K562 (cell line): ENCODE data around the gene ALCAM. TPM values are rescaled to one million over a fixed set of nuclear protein-coding genes. Genes with fewer than 3 reads are reported as not detected.

ENCODE experiments used
- ATAC-seq: fragments of 200-7000 bp; cut with Tn5 transposase; 3 replicates; pipeline ENCODE4 v1.9.1; 2020; ENCODE audit warnings: moderate library complexity
- BruUV-seq: library from RNA; stranded (reverse); fragments of 400-500 nt; replicated peaks from 2 replicates; lab custom pipeline; 2021; lab: Mats Ljungman, UMichigan
- CTCF ChIA-PET: fragments of 300-600 bp; formaldehyde crosslinking; extraction: SDS; loops from one replicate; lab custom pipeline; 2021; ENCODE audit warnings: low intra/inter-chr PET ratio; lab: Yijun Ruan, JAX
- POLR2A ChIA-PET: fragments of 300-600, 350-650 bp; sonication (Branson Sonifier 250); formaldehyde crosslinking; extraction: SDS; loops from one replicate; lab custom pipeline; 2021; ENCODE audit warnings: antibody characterized with exemption, inconsistent platforms; lab: Yijun Ruan, JAX
- DNase-seq, 4 experiments: peaks; one replicate each; pipeline versions ENCODE4 v3.0.0 to v3.0.0-alpha.2; 2011 to 2018; ENCODE audit warnings: low spot score in 3 of 4, mixed read lengths in 3 of 4; ENCODE audit errors: extremely low read depth in 1 of 4
- FAIRE-seq: peaks from 2 replicates; lab custom pipeline; 2011; peaks lifted over from hg19 to GRCh38; lab: Jason Lieb, UNC
- H2AFZ ChIP-seq: 2 replicates; pipeline ENCODE4 v1.6.0; 2011; ENCODE audit warnings: low read depth, low read length, control low read depth, inconsistent platforms
- H3K27ac ChIP-seq: fragments of 200-600 bp; 3 replicates; pipeline ENCODE4 v1.8.0; 2011; ENCODE audit warnings: low read depth, mild to moderate bottlenecking, control low read depth, inconsistent platforms, low read length, moderate library complexity, mixed read lengths; ENCODE audit errors: extremely low read depth
- H3K27me3 ChIP-seq, 2 experiments: fragments of 300-600 bp in 1 of 2; 2 replicates in 1 of 2; 3 replicates in 1 of 2; pipeline versions ENCODE4 v1.6.0 to v1.8.0; 2011; ENCODE audit warnings: inconsistent platforms in 2 of 2, low read length in 2 of 2, mild to moderate bottlenecking in 1 of 2, mixed read lengths in 1 of 2, moderate library complexity in 1 of 2; ENCODE audit not compliant: control insufficient read depth in 2 of 2, insufficient read depth in 2 of 2
- H3K36me3 ChIP-seq: fragments of 300-600 bp; 3 replicates; pipeline ENCODE4 v1.8.0; 2011; ENCODE audit warnings: mild to moderate bottlenecking, low read length, inconsistent platforms; ENCODE audit not compliant: control insufficient read depth, insufficient read depth
- H3K4me1 ChIP-seq, 2 experiments: fragments of 200-600 bp in 1 of 2; replicated peaks in 1 of 2; 2 replicates in 1 of 2; 3 replicates in 1 of 2; pipeline versions ENCODE4 v1.5.1 to v1.8.0; 2011; ENCODE audit warnings: inconsistent platforms in 2 of 2, low read length in 2 of 2, mild to moderate bottlenecking in 1 of 2, mixed read lengths in 1 of 2, moderate library complexity in 1 of 2; ENCODE audit not compliant: control insufficient read depth in 2 of 2, insufficient read depth in 2 of 2
- H3K4me2 ChIP-seq: 2 replicates; pipeline ENCODE4 v1.6.1; 2011; ENCODE audit warnings: low read length, control low read depth, inconsistent platforms, mixed read lengths; ENCODE audit not compliant: insufficient read depth
- H3K4me3 ChIP-seq: fragments of 200-600 bp; sonication (generic), shearing (Covaris generic); 2 replicates; pipeline ENCODE4 v1.5.1; 2016; ENCODE audit warnings: control low read depth, inconsistent platforms
- H3K79me2 ChIP-seq: fragments of 200-600 bp; 3 replicates; pipeline ENCODE4 v1.8.0; 2011; ENCODE audit warnings: low read length, inconsistent platforms; ENCODE audit not compliant: control insufficient read depth, insufficient read depth
- H3K9ac ChIP-seq, 2 experiments: 2 replicates each; pipeline versions ENCODE4 v1.6.0 to v1.6.1; 2011; ENCODE audit warnings: low read depth in 2 of 2, low read length in 2 of 2, control low read depth in 1 of 2, inconsistent platforms in 1 of 2, mild to moderate bottlenecking in 1 of 2, mixed read lengths in 1 of 2; ENCODE audit not compliant: insufficient read depth in 1 of 2
- H3K9me1 ChIP-seq: one replicate; pipeline ENCODE4 v1.6.0; 2011; ENCODE audit warnings: inconsistent platforms, mild to moderate bottlenecking, low read length, moderate library complexity; ENCODE audit not compliant: control insufficient read depth, insufficient read depth
- H3K9me3 ChIP-seq: replicated peaks from 2 replicates; pipeline ENCODE4 v1.5.1; 2011; ENCODE audit warnings: low read depth, low read length, inconsistent platforms; ENCODE audit not compliant: control insufficient read depth, insufficient read depth
- H4K20me1 ChIP-seq: replicated peaks from 2 replicates; pipeline ENCODE4 v1.6.1; 2011; ENCODE audit warnings: low read length, inconsistent platforms, mixed read lengths; ENCODE audit not compliant: control insufficient read depth, insufficient read depth
- CHAMP1 ChIP-seq: fragments of 450-650 bp; IDR thresholded peaks from 2 replicates; pipeline ENCODE4 v1.6.1; 2016; ENCODE audit warnings: mild to moderate bottlenecking
- CTCFL ChIP-seq: IDR thresholded peaks from 2 replicates; pipeline ENCODE4 v1.6.1; 2011; ENCODE audit warnings: borderline replicate concordance, low read depth, mild to moderate bottlenecking, moderate library complexity, low read length; ENCODE audit not compliant: insufficient read depth, poor library complexity, severe bottlenecking
- FOXK2 ChIP-seq, 2 experiments: fragments of 450-650 bp; IDR thresholded peaks in 1 of 2; conservative IDR thresholded peaks in 1 of 2; 2 replicates each; pipeline ENCODE4 v1.6.1; 2016; ENCODE audit warnings: low read depth in 2 of 2, mild to moderate bottlenecking in 1 of 2
- GTF2B ChIP-seq: IDR thresholded peaks from 2 replicates; pipeline ENCODE4 v1.6.1; 2011; ENCODE audit not compliant: insufficient read length; ENCODE audit errors: extremely low read depth
- KDM1A ChIP-seq, 2 experiments: fragments of 450-650 bp; IDR thresholded peaks; 2 replicates each; pipeline ENCODE4 v1.6.1; 2016; ENCODE audit warnings: mild to moderate bottlenecking in 2 of 2
- KLF6 ChIP-seq: fragments of 250-450 bp; sonication (Bioruptor Pico); IDR thresholded peaks from 2 replicates; pipeline ENCODE4 v1.4.0; 2020; ENCODE audit warnings: mild to moderate bottlenecking, moderate library complexity, borderline replicate concordance
- MEIS2 ChIP-seq: fragments of 450-650 bp; IDR thresholded peaks from 2 replicates; pipeline ENCODE4 v1.6.1; 2014; ENCODE audit warnings: mild to moderate bottlenecking; ENCODE audit not compliant: partially characterized antibody
- MYC ChIP-seq, 2 experiments: fragments of 250-450 bp in 1 of 2; sonication (Bioruptor Pico) in 1 of 2; IDR thresholded peaks; 2 replicates each; pipeline versions ENCODE4 v1.5.1 to v1.6.1; 2012 to 2021; ENCODE audit warnings: low read depth in 2 of 2, borderline replicate concordance in 1 of 2, improper control_type of control experiment in 1 of 2, low read length in 1 of 2, mild to moderate bottlenecking in 1 of 2, moderate library complexity in 1 of 2
- SMAD1 ChIP-seq: fragments of 150-350 bp; IDR thresholded peaks from 2 replicates; pipeline ENCODE4 v1.6.1; 2014; ENCODE audit warnings: low read length, low read depth; ENCODE audit not compliant: partially characterized antibody
- U2AF2 ChIP-seq: fragments of 200-400 bp; formaldehyde crosslinking; optimal IDR thresholded peaks from 2 replicates; pipeline ENCODE3; 2017; ENCODE audit warnings: low read depth, mild to moderate bottlenecking, low read length
- ZNF165 ChIP-seq: fragments of 250-450 bp; sonication (Bioruptor Pico); IDR thresholded peaks from 2 replicates; pipeline ENCODE4 v1.4.0; 2020; ENCODE audit warnings: borderline replicate concordance
- ZNF174 ChIP-seq: fragments of 250-450 bp; sonication (Bioruptor Pico); IDR thresholded peaks from 2 replicates; pipeline ENCODE4 v1.4.0; 2020; ENCODE audit warnings: mild to moderate bottlenecking
- ZNF41 ChIP-seq: fragments of 250-450 bp; sonication (Bioruptor Pico); conservative IDR thresholded peaks from 2 replicates; pipeline ENCODE4 v1.4.0; 2020; ENCODE audit warnings: mild to moderate bottlenecking
- ZNF766 ChIP-seq: fragments of 200-800 bp; sonication (Bioruptor generic); conservative IDR thresholded peaks from 2 replicates; pipeline ENCODE4 v1.6.1; 2016; ENCODE audit warnings: missing genetic modification characterization, missing compliant biosample characterization
- in situ Hi-C: fragments of 300-500 bp; cut with MboI; formaldehyde crosslinking; loops from 4 replicates; pipeline ENCODE4 v1.15.0; 2018; ENCODE audit warnings: inconsistent platforms, mixed read lengths
- intact Hi-C: fragments of 100-400 bp; cut with micrococcal nuclease; formaldehyde crosslinking; loops from 2 replicates; pipeline ENCODE4 v1.14.2; 2022
- polyA plus RNA-seq, 8 experiments: library from polyadenylated mRNA; depleted of rRNA in 4 of 8; stranded (reverse) in 5 of 8; unstranded in 3 of 8; fragments of >200 nt; fragmentation: Nextera tagmentation in 2 of 8; fragmentation: Illumina TruSeq in 1 of 8; extraction: Ambion mirVana in 2 of 8; extraction: Trizol in 1 of 8; gene quantifications; 2 replicates each; pipeline versions ENCODE4 v1.2.1 to v1.2.3, GENCODE V29; 2011 to 2014; ENCODE audit warnings: inconsistent platforms in 1 of 8, missing spikeins in 1 of 8
- total RNA-seq, 7 experiments: library from RNA; depleted of rRNA in 6 of 7; stranded (reverse); fragments of >200 nt in 6 of 7; fragmentation: Illumina TruSeq in 2 of 7; extraction: Trizol in 2 of 7; gene quantifications; 2 replicates each; pipeline versions ENCODE4 v1.2.1 to v1.2.3, GENCODE V29; 2011 to 2021; ENCODE audit warnings: low replicate concordance in 1 of 7

Gene ALCAM
- total and polyA plus RNA-seq, 9 of the 15 experiments (the other 6 are each of a cell fraction or from before 2014, with no cell fraction given), result 0.03 to 0.98 (median 0.14) TPM; not detected in 1

GRCh38 chr3:105324951-105325350 is 41.8 kb upstream of the ALCAM start (continued):
- TF ChIP-seq GTF2B, result no peak
- no peak for TF ChIP-seq KLF6
- TF ChIP-seq MYC (IDR thresholded peaks at IDR 0.05; ENCODE audit: low read depth, low read length), result no peak
- TF ChIP-seq MYC (CRISPR knock-in tag; IDR thresholded peaks at IDR 0.05; ENCODE audit: borderline replicate concordance, low read depth), result no peak
- no peak for TF ChIP-seq FOXK2 (conservative IDR thresholded peaks at IDR 0.05 in 1 of 2, IDR thresholded peaks at IDR 0.05 in 1 of 2; ENCODE audit: low read depth in 2 of 2)
- no peak for TF ChIP-seq CHAMP1
- no peak for TF ChIP-seq ZNF174

- ChIA-PET POLR2A (no interaction called here), CTCF (no interaction called here)
- Histone ChIP-seq H3K27me3 (no peaks in the 10 kb centered on the region), H2AFZ (no peak overlapping the region), H3K9me1 (no peaks in the 10 kb centered on the region), H3K4me2 (no peak overlapping the region), H3K4me3 (no peak overlapping the region), H3K9me3 (no peaks in the 10 kb centered on the region), H3K36me3 (no peaks in the 10 kb centered on the region), H3K4me1 (no peaks in the 10 kb centered on the region), H3K79me2 (no peaks in the 10 kb centered on the region), H3K27ac (no peak overlapping the region), H4K20me1 (no peaks in the 10 kb centered on the region), H3K9ac (no peak overlapping the region)
- intact Hi-C loops (no loop called here), in situ Hi-C loops (no loop called here)
- no peak for DNase-seq
- no TSS peak for BruUV-seq
- no peak for ATAC-seq
- no peak for FAIRE-seq
- no peak for TF ChIP-seq ZNF165 (CRISPR knock-in tag)
- TF ChIP-seq KDM1A (IDR thresholded peaks at IDR 0.05), result no peak
- no peak for TF ChIP-seq SMAD1
- no peak for TF ChIP-seq ZNF766
- no peak for TF ChIP-seq ZNF41 (CRISPR knock-in tag)
- TF ChIP-seq CTCFL, result no peak
- TF ChIP-seq MEIS2, result no peak
- TF ChIP-seq U2AF2, result no peak
Observed at GRCh38 chr3:105327662-105328337, 38.9 kb upstream of the ALCAM start.
